Testis (tissue), 2 donors: Measurements from ENCODE around the gene RBM15.

Source experiments
- POLR2A ChIP-seq: fragments of 450-650 bp; IDR thresholded peaks from one replicate; pipeline ENCODE4 v1.6.1; 2017; ENCODE audit warnings: antibody characterized with exemption, mild to moderate bottlenecking, moderate library complexity
- TF ChIP-seq, protein P1 (sequence below), 3 experiments: fragments of 450-650 bp in 2 of 3; fragments of 200-600 bp in 1 of 3; sonication (generic) in 1 of 3; IDR thresholded peaks; one replicate each; pipeline ENCODE4 v1.5.1; 2016 to 2019; ENCODE audit warnings: antibody characterized with exemption in 3 of 3, mild to moderate bottlenecking in 2 of 3, moderate library complexity in 1 of 3

DNA sequence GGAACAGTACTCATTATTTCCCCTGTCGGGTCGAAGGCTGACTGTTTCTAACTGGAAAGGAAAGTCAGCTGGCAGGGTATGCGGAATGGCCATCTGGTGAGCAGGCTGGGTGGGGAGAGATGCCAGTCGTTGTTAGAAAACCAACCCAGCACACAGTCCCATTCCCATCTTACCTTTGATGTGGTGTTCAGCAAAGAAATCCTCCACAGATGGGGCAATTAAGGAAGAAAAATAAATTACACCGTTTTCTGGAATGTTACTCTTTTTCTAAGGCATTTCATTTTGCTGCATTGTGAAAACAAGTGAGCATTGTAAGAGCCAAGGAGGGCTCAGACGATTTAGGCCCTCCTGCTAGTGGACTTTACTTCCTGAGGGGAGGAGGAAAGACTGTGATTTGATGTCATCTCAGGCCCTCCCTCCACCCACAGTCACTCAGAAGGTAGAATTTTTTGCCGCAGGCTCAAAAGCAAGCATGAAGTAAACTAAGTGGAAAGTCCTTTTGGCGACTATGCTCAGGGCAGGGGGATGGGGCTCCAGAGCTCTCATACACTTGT, 51.6 kb downstream of the RBM15 start, which contains the start of gene SLC16A4:
- TF ChIP-seq, protein P1, sequence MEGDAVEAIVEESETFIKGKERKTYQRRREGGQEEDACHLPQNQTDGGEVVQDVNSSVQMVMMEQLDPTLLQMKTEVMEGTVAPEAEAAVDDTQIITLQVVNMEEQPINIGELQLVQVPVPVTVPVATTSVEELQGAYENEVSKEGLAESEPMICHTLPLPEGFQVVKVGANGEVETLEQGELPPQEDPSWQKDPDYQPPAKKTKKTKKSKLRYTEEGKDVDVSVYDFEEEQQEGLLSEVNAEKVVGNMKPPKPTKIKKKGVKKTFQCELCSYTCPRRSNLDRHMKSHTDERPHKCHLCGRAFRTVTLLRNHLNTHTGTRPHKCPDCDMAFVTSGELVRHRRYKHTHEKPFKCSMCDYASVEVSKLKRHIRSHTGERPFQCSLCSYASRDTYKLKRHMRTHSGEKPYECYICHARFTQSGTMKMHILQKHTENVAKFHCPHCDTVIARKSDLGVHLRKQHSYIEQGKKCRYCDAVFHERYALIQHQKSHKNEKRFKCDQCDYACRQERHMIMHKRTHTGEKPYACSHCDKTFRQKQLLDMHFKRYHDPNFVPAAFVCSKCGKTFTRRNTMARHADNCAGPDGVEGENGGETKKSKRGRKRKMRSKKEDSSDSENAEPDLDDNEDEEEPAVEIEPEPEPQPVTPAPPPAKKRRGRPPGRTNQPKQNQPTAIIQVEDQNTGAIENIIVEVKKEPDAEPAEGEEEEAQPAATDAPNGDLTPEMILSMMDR (IDR thresholded peaks at IDR 0.05): no peak
- TF ChIP-seq POLR2A: no peak
